ENCODE results near the gene HMOX1. TPM values are rescaled to one million over a fixed set of nuclear protein-coding genes. Genes with fewer than 3 reads are reported as not detected.
A peak's percentile ranks its signal among the peaks of the same experiment; 100 is the strongest.
"Not testable (repeated sequence)": the region's sequence is repeated elsewhere in the genome, so short reads cannot be mapped to it uniquely, and the experiment has no call there.

The HMOX1 gene
- total RNA-seq, 1 experiment from 2014 or later, result 1.3 TPM

- Histone ChIP-seq H3K27me3 (ENCODE audit: low read length) (no peaks in the 10 kb centered on the region), H3K4me1 (ENCODE audit: low read length) (peaks cover 6% of the 10 kb centered on the region), H3K9ac (ENCODE audit: low read length) (no peak overlapping the region), H3K4me3 (ENCODE audit: low read length) (no peak overlapping the region), H3K27ac (ENCODE audit: low read length) (no peak overlapping the region), H3K36me3 (ENCODE audit: insufficient read depth, low read length) (peaks cover 58% of the 10 kb centered on the region), H3K79me2 (ENCODE audit: low read length) (no peaks in the 10 kb centered on the region), H4K20me1 (ENCODE audit: insufficient read depth, low read depth, low read length) (no peaks in the 10 kb centered on the region), H3K9me3 (ENCODE audit: low read length) (no peaks in the 10 kb centered on the region), H3K9me2 (replicated peaks; ENCODE audit: insufficient read depth, low read length) (no peaks in the 10 kb centered on the region), H2AFZ (ENCODE audit: low read length) (no peak overlapping the region), H3K4me2 (ENCODE audit: low read depth, low read length, poor library complexity, severe bottlenecking) (no peak overlapping the region)
- DNase-seq, result no peak
These were observed 50.8 kb downstream of the HMOX1 start for GRCh38 chr22:35431483-35432227.

GRCh38 chr22:35432228-35432905, 51.5 kb downstream of the HMOX1 start:
- H3K4me1 ChIP-seq (ENCODE audit: low read length), result peaks cover 8% of the 10 kb centered on the region
- DNase-seq, result no peak
- no peak overlapping the region for H3K4me3 ChIP-seq (ENCODE audit: low read length)
- H3K36me3 ChIP-seq (ENCODE audit: insufficient read depth, low read length), result peaks cover 52% of the 10 kb centered on the region
- no peak overlapping the region for H3K4me2 ChIP-seq (ENCODE audit: low read depth, low read length, poor library complexity, severe bottlenecking)
- H3K27me3 ChIP-seq (ENCODE audit: low read length), result no peaks in the 10 kb centered on the region
- H3K9ac ChIP-seq (ENCODE audit: low read length), result no peak overlapping the region
- no peak overlapping the region for H3K27ac ChIP-seq (ENCODE audit: low read length)
- H3K9me2 ChIP-seq (replicated peaks; ENCODE audit: insufficient read depth, low read length), result no peaks in the 10 kb centered on the region
- no peak overlapping the region for H2AFZ ChIP-seq (ENCODE audit: low read length)
- H3K79me2 ChIP-seq (ENCODE audit: low read length), result no peaks in the 10 kb centered on the region
- no peaks in the 10 kb centered on the region for H3K9me3 ChIP-seq (ENCODE audit: low read length)
- H4K20me1 ChIP-seq (ENCODE audit: insufficient read depth, low read depth, low read length), result no peaks in the 10 kb centered on the region

- Histone ChIP-seq H4K20me1 (ENCODE audit: insufficient read depth, low read depth, low read length) (no peaks in the 10 kb centered on the region), H3K4me1 (ENCODE audit: low read length) (peaks cover 8% of the 10 kb centered on the region), H2AFZ (ENCODE audit: low read length) (no peak overlapping the region), H3K4me3 (ENCODE audit: low read length) (no peak overlapping the region), H3K79me2 (ENCODE audit: low read length) (no peaks in the 10 kb centered on the region), H3K9ac (ENCODE audit: low read length) (no peak overlapping the region), H3K9me3 (ENCODE audit: low read length) (no peaks in the 10 kb centered on the region), H3K27ac (ENCODE audit: low read length) (no peak overlapping the region), H3K27me3 (ENCODE audit: low read length) (no peaks in the 10 kb centered on the region), H3K4me2 (ENCODE audit: low read depth, low read length, poor library complexity, severe bottlenecking) (no peak overlapping the region), H3K9me2 (replicated peaks; ENCODE audit: insufficient read depth, low read length) (no peaks in the 10 kb centered on the region), H3K36me3 (ENCODE audit: insufficient read depth, low read length) (peaks cover 43% of the 10 kb centered on the region)
- peak; percentile 70 for DNase-seq
These were observed 53.3 kb downstream of the HMOX1 start for GRCh38 chr22:35434061-35434710.

GRCh38 chr22:35435201-35435740, 54.4 kb downstream of the HMOX1 start:
- H4K20me1 ChIP-seq (ENCODE audit: insufficient read depth, low read depth, low read length), result no peaks in the 10 kb centered on the region
- H3K9me2 ChIP-seq (replicated peaks; ENCODE audit: insufficient read depth, low read length), result no peaks in the 10 kb centered on the region
- H2AFZ ChIP-seq (ENCODE audit: low read length), result no peak overlapping the region
- H3K9ac ChIP-seq (ENCODE audit: low read length), result no peak overlapping the region
- H3K79me2 ChIP-seq (ENCODE audit: low read length), result no peaks in the 10 kb centered on the region
- no peak overlapping the region for H3K4me2 ChIP-seq (ENCODE audit: low read depth, low read length, poor library complexity, severe bottlenecking)
- H3K36me3 ChIP-seq (ENCODE audit: insufficient read depth, low read length), result peaks cover 36% of the 10 kb centered on the region
- H3K27ac ChIP-seq (ENCODE audit: low read length), result no peak overlapping the region
- DNase-seq, result peak; percentile 59
- H3K4me3 ChIP-seq (ENCODE audit: low read length), result no peak overlapping the region
- H3K4me1 ChIP-seq (ENCODE audit: low read length), result peaks cover 8% of the 10 kb centered on the region
- H3K27me3 ChIP-seq (ENCODE audit: low read length), result no peaks in the 10 kb centered on the region
- H3K9me3 ChIP-seq (ENCODE audit: low read length), result no peaks in the 10 kb centered on the region

GRCh38 chr22:35436421-35436820, 55.5 kb downstream of the HMOX1 start:
- no peaks in the 10 kb centered on the region for H3K27me3 ChIP-seq (ENCODE audit: low read length)
- no peaks in the 10 kb centered on the region for H3K79me2 ChIP-seq (ENCODE audit: low read length)
- H3K9me3 ChIP-seq (ENCODE audit: low read length), result no peaks in the 10 kb centered on the region
- DNase-seq, result no peak
- peaks cover 27% of the 10 kb centered on the region for H3K36me3 ChIP-seq (ENCODE audit: insufficient read depth, low read length)
- H3K4me3 ChIP-seq (ENCODE audit: low read length), result no peak overlapping the region
- no peak overlapping the region for H2AFZ ChIP-seq (ENCODE audit: low read length)
- no peak overlapping the region for H3K4me2 ChIP-seq (ENCODE audit: low read depth, low read length, poor library complexity, severe bottlenecking)
- H3K27ac ChIP-seq (ENCODE audit: low read length), result no peak overlapping the region
- peaks cover 8% of the 10 kb centered on the region for H3K4me1 ChIP-seq (ENCODE audit: low read length)
- no peak overlapping the region for H3K9ac ChIP-seq (ENCODE audit: low read length)
- H3K9me2 ChIP-seq (replicated peaks; ENCODE audit: insufficient read depth, low read length), result no peaks in the 10 kb centered on the region
- no peaks in the 10 kb centered on the region for H4K20me1 ChIP-seq (ENCODE audit: insufficient read depth, low read depth, low read length)

- no peak overlapping the region for H3K4me2 ChIP-seq (ENCODE audit: low read depth, low read length, poor library complexity, severe bottlenecking)
- peaks cover 8% of the 10 kb centered on the region for H3K4me1 ChIP-seq (ENCODE audit: low read length)
- no peak overlapping the region for H3K27ac ChIP-seq (ENCODE audit: low read length)
- peaks cover 21% of the 10 kb centered on the region for H3K36me3 ChIP-seq (ENCODE audit: insufficient read depth, low read length)
- H3K9me2 ChIP-seq (replicated peaks; ENCODE audit: insufficient read depth, low read length), result no peaks in the 10 kb centered on the region
- no peaks in the 10 kb centered on the region for H3K79me2 ChIP-seq (ENCODE audit: low read length)
- H3K27me3 ChIP-seq (ENCODE audit: low read length), result no peaks in the 10 kb centered on the region
- H3K4me3 ChIP-seq (ENCODE audit: low read length), result no peak overlapping the region
- no peaks in the 10 kb centered on the region for H4K20me1 ChIP-seq (ENCODE audit: insufficient read depth, low read depth, low read length)
- H2AFZ ChIP-seq (ENCODE audit: low read length), result no peak overlapping the region
- peak; percentile 88 for DNase-seq
- H3K9ac ChIP-seq (ENCODE audit: low read length), result no peak overlapping the region
- no peaks in the 10 kb centered on the region for H3K9me3 ChIP-seq (ENCODE audit: low read length)
These were observed 56.2 kb downstream of the HMOX1 start for GRCh38 chr22:35437049-35437448.

- H3K9me3 ChIP-seq (ENCODE audit: low read length); DNase-seq; H3K27ac ChIP-seq (ENCODE audit: low read length); H2AFZ ChIP-seq (ENCODE audit: low read length); H3K4me1 ChIP-seq (ENCODE audit: low read length); H3K36me3 ChIP-seq (ENCODE audit: insufficient read depth, low read length); H3K9me2 ChIP-seq (replicated peaks; ENCODE audit: insufficient read depth, low read length); H3K9ac ChIP-seq (ENCODE audit: low read length); H3K79me2 ChIP-seq (ENCODE audit: low read length); H3K4me3 ChIP-seq (ENCODE audit: low read length); H4K20me1 ChIP-seq (ENCODE audit: insufficient read depth, low read depth, low read length); H3K4me2 ChIP-seq (ENCODE audit: low read depth, low read length, poor library complexity, severe bottlenecking); H3K27me3 ChIP-seq (ENCODE audit: low read length): not testable (repeated sequence)
These were observed 57.9 kb downstream of the HMOX1 start for GRCh38 chr22:35438673-35439364.

GRCh38 chr22:35439365-35439717, 58.4 kb downstream of the HMOX1 start:
- H3K79me2 ChIP-seq (ENCODE audit: low read length), result no peaks in the 10 kb centered on the region
- H3K4me1 ChIP-seq (ENCODE audit: low read length), result peaks cover 8% of the 10 kb centered on the region
- H4K20me1 ChIP-seq (ENCODE audit: insufficient read depth, low read depth, low read length), result no peaks in the 10 kb centered on the region
- H3K27me3 ChIP-seq (ENCODE audit: low read length), result no peaks in the 10 kb centered on the region
- H2AFZ ChIP-seq (ENCODE audit: low read length), result no peak overlapping the region
- DNase-seq, result no peak
- no peak overlapping the region for H3K4me3 ChIP-seq (ENCODE audit: low read length)
- H3K9ac ChIP-seq (ENCODE audit: low read length), result no peak overlapping the region
- no peaks in the 10 kb centered on the region for H3K9me3 ChIP-seq (ENCODE audit: low read length)
- no peaks in the 10 kb centered on the region; the same call in 1 of the 2 replicates for H3K36me3 ChIP-seq (ENCODE audit: insufficient read depth, low read length)
- no peak overlapping the region for H3K27ac ChIP-seq (ENCODE audit: low read length)
- H3K9me2 ChIP-seq (replicated peaks; ENCODE audit: insufficient read depth, low read length), result no peaks in the 10 kb centered on the region
- no peak overlapping the region for H3K4me2 ChIP-seq (ENCODE audit: low read depth, low read length, poor library complexity, severe bottlenecking)
